NCI-H128 (cell line): ENCODE measurements around the gene ARFIP1.
"Not testable (repeated sequence)": the region's sequence is repeated elsewhere in the genome, so short reads cannot be mapped to it uniquely, and the experiment has no call there.

Source experiments
- DNase-seq: peaks from one replicate; lab custom pipeline; 2025; ENCODE audit not compliant: unreplicated experiment; lab: John Stamatoyannopoulos, UW

ARFIP1 gene

GRCh38 chr4:152779513-152780266 lies at the start of gene ARFIP1, which contains the start of gene TIGD4:
Gene ARFIP1, plus strand, starts transcription at chr4:152779954. Its CDS starts 49,680 bp downstream, at chr4:152829634.
Gene TIGD4, minus strand, starts transcription at chr4:152779730. Its CDS starts 8,726 bp downstream, at chr4:152771004.
- peak; percentile 86 for DNase-seq

GRCh38 chr4:152731997-152732396 lies 47.8 kb upstream of the ARFIP1 start:
- no peak for DNase-seq

GRCh38 chr4:152734015-152734698 lies 45.6 kb upstream of the ARFIP1 start:
- DNase-seq = no peak

GRCh38 chr4:152734699-152735050 lies 45.1 kb upstream of the ARFIP1 start:
- DNase-seq = no peak

GRCh38 chr4:152735396-152735859 lies 44.3 kb upstream of the ARFIP1 start:
- no peak for DNase-seq

- no peak for DNase-seq
Observed at GRCh38 chr4:152735906-152736305, 43.8 kb upstream of the ARFIP1 start.

GRCh38 chr4:152738827-152739226 lies 40.9 kb upstream of the ARFIP1 start:
- no peak for DNase-seq

GRCh38 chr4:152747444-152747843 lies 32.3 kb upstream of the ARFIP1 start:
- no peak for DNase-seq

GRCh38 chr4:152748619-152749018 lies 31.1 kb upstream of the ARFIP1 start:
- DNase-seq = no peak

- no peak for DNase-seq
Observed at GRCh38 chr4:152763796-152764195, 16.0 kb upstream of the ARFIP1 start.

GRCh38 chr4:152765069-152765737 lies 14.6 kb upstream of the ARFIP1 start:
- not testable (repeated sequence) for DNase-seq

- no peak for DNase-seq
Observed at GRCh38 chr4:152771741-152772533, 7.8 kb upstream of the ARFIP1 start.

- DNase-seq = no peak
Observed at GRCh38 chr4:152773339-152773738, 6.4 kb upstream of the ARFIP1 start.

GRCh38 chr4:152773953-152774352 lies 5.8 kb upstream of the ARFIP1 start:
- no peak for DNase-seq

- DNase-seq = no peak
Observed at GRCh38 chr4:152776352-152776751, 3.4 kb upstream of the ARFIP1 start.

- DNase-seq = no peak
Observed at GRCh38 chr4:152777488-152777887, 2.3 kb upstream of the ARFIP1 start.

- peak; percentile 10 for DNase-seq
Observed at GRCh38 chr4:152778656-152779512, 870 bp upstream of the ARFIP1 start.

- DNase-seq = no peak
Observed at GRCh38 chr4:152780267-152780778, 569 bp downstream of the ARFIP1 start.

- no peak for DNase-seq
Observed at GRCh38 chr4:152784490-152785350, 5.0 kb downstream of the ARFIP1 start.
